GM19328 (cell line): ENCODE measurements around the gene MRNIP.

Experiments used
- ATAC-seq: cut with Tn5 transposase; IDR thresholded peaks from one replicate; pipeline ENCODE4 v1.9.1; 2021; ENCODE audit warnings: mild to moderate bottlenecking, moderate library complexity; ENCODE audit not compliant: unreplicated experiment

Gene MRNIP

GRCh38 chr5:179889885-179890284, 31.3 kb upstream of the MRNIP start:
- no peak for ATAC-seq

GRCh38 chr5:179887802-179888201, 29.2 kb upstream of the MRNIP start:
- no peak for ATAC-seq

- ATAC-seq, result no peak
These were observed 28.5 kb upstream of the MRNIP start for GRCh38 chr5:179887095-179887494.

- no peak for ATAC-seq
These were observed 27.7 kb upstream of the MRNIP start for GRCh38 chr5:179886190-179886911.

- ATAC-seq, result no peak
These were observed 27.0 kb upstream of the MRNIP start for GRCh38 chr5:179885491-179886090.

- ATAC-seq, result no peak
These were observed 24.5 kb upstream of the MRNIP start for GRCh38 chr5:179883163-179883562.

GRCh38 chr5:179882338-179882737, 23.7 kb upstream of the MRNIP start:
- ATAC-seq, result no peak

- no peak for ATAC-seq
These were observed 22.4 kb upstream of the MRNIP start for GRCh38 chr5:179880848-179881590.

- no peak for ATAC-seq
These were observed 21.5 kb upstream of the MRNIP start for GRCh38 chr5:179880066-179880650.

GRCh38 chr5:179879690-179880010, 21.0 kb upstream of the MRNIP start:
- no peak for ATAC-seq

- ATAC-seq, result no peak
These were observed 20.5 kb upstream of the MRNIP start for GRCh38 chr5:179879003-179879689.

- ATAC-seq, result no peak
These were observed 19.8 kb upstream of the MRNIP start for GRCh38 chr5:179878222-179879002.

GRCh38 chr5:179876610-179876952, 18.0 kb upstream of the MRNIP start:
- ATAC-seq, result no peak

GRCh38 chr5:179875741-179876609, 17.4 kb upstream of the MRNIP start:
- no peak for ATAC-seq

- no peak for ATAC-seq
These were observed 16.1 kb upstream of the MRNIP start for GRCh38 chr5:179874536-179875292.

GRCh38 chr5:179874136-179874535, 15.5 kb upstream of the MRNIP start:
- ATAC-seq, result no peak

GRCh38 chr5:179873588-179874110, 15.0 kb upstream of the MRNIP start:
- ATAC-seq, result no peak

GRCh38 chr5:179872828-179873575, 14.4 kb upstream of the MRNIP start:
- ATAC-seq, result no peak
